Fibroblast of lung (primary cell): Measurements from ENCODE around the gene PDE11A. TPM values are rescaled to one million over a fixed set of nuclear protein-coding genes. Genes with fewer than 3 reads are reported as not detected.

ENCODE experiments used
- DNase-seq, 2 donors: peaks; one replicate each; pipeline versions ENCODE4 v3.0.0 to v3.0.0-alpha.2; 2010; ENCODE audit warnings: low read depth in 2 of 2
- H2AFZ ChIP-seq: 2 replicates; pipeline ENCODE4 v1.5.1; 2012; ENCODE audit warnings: low read length, control low read depth, inconsistent platforms
- H3K27ac ChIP-seq: 2 replicates; pipeline ENCODE4 v1.5.1; 2011; ENCODE audit warnings: low read length, control low read depth; ENCODE audit not compliant: insufficient read depth
- H3K27me3 ChIP-seq: 2 replicates; pipeline ENCODE4 v1.5.1; 2011; ENCODE audit warnings: mild to moderate bottlenecking, low read length; ENCODE audit not compliant: control insufficient read depth, insufficient read depth
- H3K36me3 ChIP-seq: 2 replicates; pipeline ENCODE4 v1.5.1; 2011; ENCODE audit warnings: low read length; ENCODE audit not compliant: control insufficient read depth, insufficient read depth
- H3K4me1 ChIP-seq: 2 replicates; pipeline ENCODE4 v1.5.1; 2011; ENCODE audit warnings: low read length; ENCODE audit not compliant: control insufficient read depth, insufficient read depth; ENCODE audit errors: extremely low read depth
- H3K4me2 ChIP-seq: 2 replicates; pipeline ENCODE4 v1.5.1; 2011; ENCODE audit warnings: low read length, control low read depth; ENCODE audit not compliant: insufficient read depth; ENCODE audit errors: extremely low read depth
- H3K4me3 ChIP-seq, 4 experiments: fragments of 200-600 bp in 1 of 4; sonication (generic) in 1 of 4; replicated peaks in 1 of 4; 2 replicates each; pipeline ENCODE4 v1.5.1; 2011 to 2016; ENCODE audit warnings: low read length in 4 of 4, low read depth in 3 of 4, mild to moderate bottlenecking in 3 of 4, control low read depth in 2 of 4, inconsistent platforms in 1 of 4, mixed read lengths in 1 of 4; ENCODE audit not compliant: insufficient read depth in 1 of 4; ENCODE audit errors: control extremely low read depth in 1 of 4
- H3K79me2 ChIP-seq: 2 replicates; pipeline ENCODE4 v1.5.1; 2012; ENCODE audit warnings: mild to moderate bottlenecking, low read length, inconsistent platforms; ENCODE audit not compliant: control insufficient read depth, insufficient read depth
- H3K9ac ChIP-seq: 2 replicates; pipeline ENCODE4 v1.5.1; 2011; ENCODE audit warnings: mild to moderate bottlenecking, low read length, control low read depth; ENCODE audit not compliant: insufficient read depth
- H3K9me3 ChIP-seq: 2 replicates; pipeline ENCODE4 v1.5.1; 2012; ENCODE audit warnings: low read depth, low read length; ENCODE audit not compliant: control insufficient read depth, insufficient read depth
- H4K20me1 ChIP-seq: 2 replicates; pipeline ENCODE4 v1.5.1; 2011; ENCODE audit warnings: low read length; ENCODE audit not compliant: control insufficient read depth, insufficient read depth; ENCODE audit errors: extremely low read depth
- EZH2 ChIP-seq: IDR thresholded peaks from 2 replicates; pipeline ENCODE4 v1.5.1; 2012; ENCODE audit warnings: low read length, control low read depth, mild to moderate bottlenecking; ENCODE audit errors: missing control alignments
- polyA plus RNA-seq, 2 donors: library from polyadenylated mRNA; depleted of rRNA in 1 of 2; stranded (reverse) in 1 of 2; unstranded in 1 of 2; fragments of >200 nt; gene quantifications; 2 replicates each; pipeline ENCODE4 v1.2.1, GENCODE V29; 2011 to 2012; ENCODE audit warnings: missing spikeins in 1 of 2
- total RNA-seq: library from RNA; depleted of rRNA; stranded (reverse); fragments of >200 nt; gene quantifications from 2 replicates; pipeline ENCODE4 v1.2.1, GENCODE V29; 2014
- TF ChIP-seq, protein P1 (sequence below), 2 donors: IDR thresholded peaks in 1 of 2; conservative IDR thresholded peaks in 1 of 2; 1 replicate in 1 of 2; 2 replicates in 1 of 2; pipeline ENCODE4 v1.5.1; 2011 to 2012; ENCODE audit warnings: low read length in 2 of 2, control low read depth in 1 of 2, inconsistent platforms in 1 of 2, low read depth in 1 of 2, mild to moderate bottlenecking in 1 of 2

PDE11A gene
- total and polyA plus RNA-seq, 2 donors (not counting 1 experiment from before 2014, with no cell fraction given): 0.03 to 0.33 TPM

DNA sequence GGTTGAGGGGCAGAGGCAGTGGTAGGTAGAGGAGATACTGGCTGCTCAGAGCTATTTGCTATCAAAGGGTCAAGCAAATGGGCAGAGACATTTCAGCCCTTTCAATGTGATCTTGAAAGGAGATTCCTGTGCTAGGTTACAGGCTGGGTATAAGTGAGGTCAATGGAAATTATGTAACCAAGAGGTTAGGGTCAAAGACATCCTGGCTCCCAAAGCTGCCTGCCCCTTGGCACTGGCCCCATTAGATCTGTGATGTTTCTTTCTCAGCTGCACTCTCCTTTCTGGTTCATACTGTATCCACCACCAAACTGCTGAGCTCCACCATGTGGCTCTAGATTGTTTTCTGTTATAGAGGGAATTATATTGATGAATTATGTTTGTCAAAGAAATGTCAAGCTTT, 479.6 kb downstream of the PDE11A start:
- no peak overlapping the region for H3K27ac ChIP-seq

DNA sequence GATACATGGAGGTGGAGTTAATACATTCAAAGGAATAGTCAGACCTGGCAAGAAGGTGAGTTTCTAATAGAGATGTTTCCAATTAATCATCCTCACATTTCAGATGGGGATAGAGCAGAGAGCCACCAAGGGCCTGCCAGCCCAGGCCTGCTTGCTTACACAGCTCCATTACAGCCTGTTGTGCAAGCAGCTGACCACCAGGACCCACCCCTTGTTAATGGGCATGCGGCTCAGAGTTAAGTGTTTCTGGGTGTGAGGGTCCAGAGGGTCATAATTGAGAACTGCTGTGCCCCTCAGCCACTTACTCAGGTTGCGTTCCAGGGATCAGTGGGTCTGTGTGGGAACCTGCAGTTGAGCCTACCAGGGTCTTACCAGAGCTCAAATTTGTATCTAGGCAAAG, 480.2 kb downstream of the PDE11A start:
- no peak for DNase-seq
- Histone ChIP-seq H3K27me3 (no peaks in the 10 kb centered on the region), H3K4me3 (no peak overlapping the region), H3K27ac (no peak overlapping the region), H3K4me1 (no peaks in the 10 kb centered on the region), H3K36me3 (no peaks in the 10 kb centered on the region), H3K9ac (no peak overlapping the region), H4K20me1 (no peaks in the 10 kb centered on the region), H2AFZ (no peak overlapping the region), H3K79me2 (no peaks in the 10 kb centered on the region), H3K4me2 (no peak overlapping the region), H3K9me3 (no peaks in the 10 kb centered on the region)
- TF ChIP-seq EZH2: no peak
- TF ChIP-seq, protein P1, sequence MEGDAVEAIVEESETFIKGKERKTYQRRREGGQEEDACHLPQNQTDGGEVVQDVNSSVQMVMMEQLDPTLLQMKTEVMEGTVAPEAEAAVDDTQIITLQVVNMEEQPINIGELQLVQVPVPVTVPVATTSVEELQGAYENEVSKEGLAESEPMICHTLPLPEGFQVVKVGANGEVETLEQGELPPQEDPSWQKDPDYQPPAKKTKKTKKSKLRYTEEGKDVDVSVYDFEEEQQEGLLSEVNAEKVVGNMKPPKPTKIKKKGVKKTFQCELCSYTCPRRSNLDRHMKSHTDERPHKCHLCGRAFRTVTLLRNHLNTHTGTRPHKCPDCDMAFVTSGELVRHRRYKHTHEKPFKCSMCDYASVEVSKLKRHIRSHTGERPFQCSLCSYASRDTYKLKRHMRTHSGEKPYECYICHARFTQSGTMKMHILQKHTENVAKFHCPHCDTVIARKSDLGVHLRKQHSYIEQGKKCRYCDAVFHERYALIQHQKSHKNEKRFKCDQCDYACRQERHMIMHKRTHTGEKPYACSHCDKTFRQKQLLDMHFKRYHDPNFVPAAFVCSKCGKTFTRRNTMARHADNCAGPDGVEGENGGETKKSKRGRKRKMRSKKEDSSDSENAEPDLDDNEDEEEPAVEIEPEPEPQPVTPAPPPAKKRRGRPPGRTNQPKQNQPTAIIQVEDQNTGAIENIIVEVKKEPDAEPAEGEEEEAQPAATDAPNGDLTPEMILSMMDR (conservative IDR thresholded peaks at IDR 0.05 in 1 of 2, IDR thresholded peaks at IDR 0.05 in 1 of 2; ENCODE audit: low read depth in 1 of 2, low read length in 2 of 2): no peak

More for the DNA sequence above, 479.6 kb downstream of the PDE11A start:
- Histone ChIP-seq H3K4me3 (no peak overlapping the region), H3K9me3 (no peaks in the 10 kb centered on the region), H4K20me1 (no peaks in the 10 kb centered on the region), H3K4me1 (no peaks in the 10 kb centered on the region), H3K4me2 (no peak overlapping the region), H3K9ac (no peak overlapping the region), H2AFZ (no peak overlapping the region), H3K36me3 (no peaks in the 10 kb centered on the region), H3K79me2 (no peaks in the 10 kb centered on the region), H3K27me3 (no peaks in the 10 kb centered on the region)
- TF ChIP-seq EZH2: no peak
- TF ChIP-seq, protein P1 (conservative IDR thresholded peaks at IDR 0.05 in 1 of 2, IDR thresholded peaks at IDR 0.05 in 1 of 2; ENCODE audit: low read depth in 1 of 2, low read length in 2 of 2): no peak
- no peak for DNase-seq

DNA sequence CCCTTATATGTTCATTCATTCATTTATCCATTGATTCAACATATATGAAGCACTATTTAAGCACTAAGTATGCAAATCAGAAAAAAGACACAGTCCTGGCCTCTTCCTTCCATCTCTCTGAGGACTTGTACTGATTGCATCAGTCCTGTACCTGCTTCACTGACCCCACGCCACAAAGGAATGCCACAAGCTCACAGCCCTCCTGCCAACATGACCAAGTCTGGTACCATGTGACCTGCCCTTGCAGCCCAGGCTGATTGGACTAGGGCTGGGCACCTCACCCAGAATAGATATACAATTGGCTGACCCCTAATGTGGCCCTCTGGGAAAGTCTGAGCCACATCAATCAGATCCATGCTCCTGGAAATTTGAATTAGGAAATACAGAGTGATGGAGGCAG, 483.4 kb downstream of the PDE11A start:
- no peak overlapping the region for H3K27ac ChIP-seq
- H3K4me3 ChIP-seq: no peak overlapping the region
- no peak overlapping the region for H2AFZ ChIP-seq
- no peaks in the 10 kb centered on the region for H4K20me1 ChIP-seq
- TF ChIP-seq, protein P1 (conservative IDR thresholded peaks at IDR 0.05 in 1 of 2, IDR thresholded peaks at IDR 0.05 in 1 of 2; ENCODE audit: low read depth in 1 of 2, low read length in 2 of 2): no peak
- TF ChIP-seq EZH2: no peak
- no peaks in the 10 kb centered on the region for H3K79me2 ChIP-seq
- H3K4me1 ChIP-seq: no peaks in the 10 kb centered on the region
- H3K9me3 ChIP-seq: no peaks in the 10 kb centered on the region
- H3K27me3 ChIP-seq: no peaks in the 10 kb centered on the region
- H3K36me3 ChIP-seq: no peaks in the 10 kb centered on the region
- H3K9ac ChIP-seq: no peak overlapping the region
- no peak for DNase-seq
- H3K4me2 ChIP-seq: no peak overlapping the region
